Dendritic cell treated with granulocyte-macrophage colony-stimulating factor and Interleukin-4, amounts not matched to agents 40 ng/mL and 50 ng/mL, for 4 days (primary cell): ENCODE results near the gene SURF1.
A peak's percentile ranks its signal among the peaks of the same experiment; 100 is the strongest.
"Not testable (repeated sequence)": the region's sequence is repeated elsewhere in the genome, so short reads cannot be mapped to it uniquely, and the experiment has no call there.

Experiments
- H3K27ac Mint-ChIP-seq: one replicate; pipeline ENCODE4 v1.8.0; 2022; ENCODE audit warnings: mild to moderate bottlenecking, mixed read lengths
- H3K27me3 Mint-ChIP-seq: one replicate; pipeline ENCODE4 v1.8.0; 2022; ENCODE audit warnings: mild to moderate bottlenecking, mixed read lengths
- H3K36me3 Mint-ChIP-seq: one replicate; pipeline ENCODE4 v1.8.0; 2022; ENCODE audit warnings: low read depth, mixed read lengths
- H3K4me1 Mint-ChIP-seq: one replicate; pipeline ENCODE4 v1.8.0; 2022; ENCODE audit warnings: low read depth, mixed read lengths
- H3K4me3 Mint-ChIP-seq: one replicate; pipeline ENCODE4 v1.8.0; 2022; ENCODE audit warnings: mild to moderate bottlenecking, moderate library complexity, mixed read lengths
- H3K9me3 Mint-ChIP-seq: one replicate; pipeline ENCODE4 v1.8.0; 2022; ENCODE audit warnings: mixed read lengths
- intact Hi-C: fragments of 100-400 bp; cut with micrococcal nuclease; formaldehyde crosslinking; loops from one replicate; pipeline ENCODE4 v1.15.0; 2022

The SURF1 gene

DNA sequence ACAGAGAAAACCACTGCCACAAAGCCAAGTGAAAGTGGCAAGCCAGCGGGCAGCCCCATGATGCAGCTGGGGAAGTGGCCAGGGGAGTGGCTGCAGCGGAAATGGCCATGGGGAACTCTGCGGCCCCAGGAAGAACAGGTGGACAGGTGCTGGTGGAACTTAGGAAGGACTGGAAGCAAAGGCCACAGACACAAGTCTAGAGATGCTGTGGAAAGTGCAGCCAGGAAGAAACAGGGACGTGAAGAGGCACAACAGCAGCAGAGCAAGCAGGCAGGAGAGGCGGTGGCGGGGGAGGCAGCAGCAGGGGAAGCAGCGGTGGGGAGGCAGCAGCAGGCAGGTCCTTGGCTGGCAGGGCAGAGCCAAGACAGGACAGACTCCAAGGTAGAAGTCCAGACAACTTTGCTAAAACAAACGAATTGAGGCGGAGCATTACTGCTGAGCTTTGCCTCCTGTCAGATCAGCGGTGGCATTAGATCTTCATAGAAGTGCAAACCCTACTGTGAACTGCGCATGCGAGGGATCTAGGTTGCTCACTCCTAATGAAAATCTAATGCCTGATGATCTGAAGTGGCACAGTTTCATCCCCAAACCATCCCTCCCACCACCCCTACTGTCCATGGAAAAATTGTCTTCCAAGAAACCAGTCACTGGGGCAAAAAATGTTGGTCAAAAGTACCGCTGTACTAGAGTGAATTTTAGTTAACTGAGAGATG, 32.1 kb downstream of the SURF1 start:
- Mint-ChIP-seq H3K27me3 (peaks cover 7% of the 10 kb centered on the region), H3K27ac (peak overlapping the region; percentile 3), H3K4me1 (peaks cover 12% of the 10 kb centered on the region), H3K4me3 (no peak overlapping the region), H3K36me3 (peaks cover 9% of the 10 kb centered on the region), H3K9me3 (no peaks in the 10 kb centered on the region)
- intact Hi-C loops: no loop called here

DNA sequence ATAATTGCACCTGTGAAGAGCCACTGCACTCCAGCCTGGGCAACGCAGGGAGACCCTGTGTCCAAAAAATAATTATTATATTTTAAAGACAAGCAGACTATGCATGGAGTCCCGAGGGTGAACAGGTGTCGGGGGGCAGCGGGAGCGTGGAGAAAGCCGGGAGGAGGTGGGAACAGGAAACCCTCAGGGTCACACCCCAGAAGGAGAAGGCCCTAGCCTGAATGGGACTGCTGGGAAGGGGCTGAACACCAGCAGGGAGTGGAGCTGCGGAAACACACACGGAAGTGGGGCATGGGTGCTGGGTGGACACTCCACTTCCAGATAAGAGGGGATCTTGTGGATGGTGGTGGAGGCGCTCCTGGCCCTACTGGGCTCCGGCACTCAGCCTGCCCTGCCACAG, 33.1 kb downstream of the SURF1 start:
- intact Hi-C loops: no loop called here
- peaks cover 6% of the 10 kb centered on the region for H3K4me1 Mint-ChIP-seq
- H3K36me3 Mint-ChIP-seq: peaks cover 1% of the 10 kb centered on the region
- no peak overlapping the region for H3K4me3 Mint-ChIP-seq
- H3K27ac Mint-ChIP-seq: no peak overlapping the region
- peaks cover 7% of the 10 kb centered on the region for H3K27me3 Mint-ChIP-seq
- H3K9me3 Mint-ChIP-seq: no peaks in the 10 kb centered on the region

DNA sequence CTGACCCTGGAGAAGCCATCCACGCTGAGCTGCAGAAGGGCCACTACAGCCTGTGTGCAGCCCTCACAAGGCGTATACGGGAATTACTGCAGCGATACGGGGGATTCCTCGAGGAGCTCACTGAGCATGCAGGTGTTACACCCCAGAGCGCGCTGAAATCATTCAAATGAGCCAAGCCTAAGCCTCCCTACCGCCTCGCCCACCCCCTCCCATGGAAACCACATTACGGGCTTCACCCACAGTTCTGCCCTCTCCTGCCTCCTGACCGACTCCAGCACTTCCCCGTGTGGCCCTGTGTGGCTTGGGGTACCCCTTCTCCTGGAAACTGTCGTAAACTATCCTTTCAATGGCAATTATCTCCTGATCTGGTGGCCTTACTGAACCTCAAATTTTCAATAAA, 33.6 kb downstream of the SURF1 start:
- Mint-ChIP-seq H3K36me3 (no peaks in the 10 kb centered on the region), H3K27ac (no peak overlapping the region), H3K4me3 (no peak overlapping the region), H3K27me3 (peaks cover 7% of the 10 kb centered on the region), H3K4me1 (peaks cover 6% of the 10 kb centered on the region), H3K9me3 (no peaks in the 10 kb centered on the region)
- intact Hi-C loops: no loop called here

DNA sequence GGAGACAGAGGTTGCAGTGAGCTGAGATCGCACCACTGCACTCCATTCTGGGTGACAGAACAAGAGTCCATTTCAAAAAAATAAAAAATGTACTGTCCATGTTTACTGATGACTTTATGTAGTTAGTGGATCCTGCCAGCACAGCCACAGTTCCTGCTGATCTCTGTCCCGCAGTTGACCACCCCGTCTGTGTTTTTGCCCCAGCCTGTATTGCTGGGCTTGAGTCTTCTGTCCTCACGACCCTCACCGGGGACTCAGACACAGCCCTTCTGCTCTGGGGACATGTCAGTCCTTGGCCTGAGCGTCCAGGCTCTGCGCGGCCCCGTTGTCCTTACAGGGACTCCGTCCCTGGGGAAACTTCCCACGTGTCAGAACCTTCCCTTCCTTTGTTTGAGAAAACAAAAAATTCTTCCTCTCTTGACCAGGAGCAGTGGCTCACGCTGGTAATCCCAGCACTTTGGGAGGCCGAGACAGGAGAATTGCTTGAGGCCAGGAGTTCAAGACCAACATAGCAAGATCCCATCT, 34.8 kb downstream of the SURF1 start:
- H3K27me3 Mint-ChIP-seq: peaks cover 7% of the 10 kb centered on the region
- no peaks in the 10 kb centered on the region for H3K9me3 Mint-ChIP-seq
- no peaks in the 10 kb centered on the region for H3K36me3 Mint-ChIP-seq
- peaks cover 6% of the 10 kb centered on the region for H3K4me1 Mint-ChIP-seq
- no peak overlapping the region for H3K4me3 Mint-ChIP-seq
- H3K27ac Mint-ChIP-seq: no peak overlapping the region
- intact Hi-C loops: no loop called here

DNA sequence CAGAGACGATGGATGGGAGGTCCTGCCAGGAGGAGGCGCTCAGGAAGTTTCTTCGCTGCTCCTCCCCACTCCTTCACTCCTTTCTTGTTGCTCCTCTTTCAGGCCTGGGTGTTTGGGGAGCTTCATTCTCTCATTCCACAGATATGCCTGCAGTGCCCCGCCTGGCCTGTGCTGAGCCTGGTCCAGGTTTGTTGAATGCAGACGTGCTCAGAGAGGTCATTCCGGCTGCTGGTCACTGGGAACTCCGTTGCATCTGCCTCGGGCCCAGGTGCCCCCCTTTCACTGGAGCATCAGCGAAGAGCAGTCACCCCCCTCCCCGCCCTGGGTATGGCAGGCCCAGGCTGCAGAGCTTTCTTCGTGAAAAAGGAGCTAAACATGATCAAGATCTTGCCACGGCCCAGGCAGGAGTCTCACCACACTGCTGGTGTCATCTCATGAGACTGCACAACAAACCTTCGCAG, 35.8 kb downstream of the SURF1 start:
- H3K9me3 Mint-ChIP-seq: no peaks in the 10 kb centered on the region
- intact Hi-C loops: no loop called here
- H3K4me3 Mint-ChIP-seq: no peak overlapping the region

DNA sequence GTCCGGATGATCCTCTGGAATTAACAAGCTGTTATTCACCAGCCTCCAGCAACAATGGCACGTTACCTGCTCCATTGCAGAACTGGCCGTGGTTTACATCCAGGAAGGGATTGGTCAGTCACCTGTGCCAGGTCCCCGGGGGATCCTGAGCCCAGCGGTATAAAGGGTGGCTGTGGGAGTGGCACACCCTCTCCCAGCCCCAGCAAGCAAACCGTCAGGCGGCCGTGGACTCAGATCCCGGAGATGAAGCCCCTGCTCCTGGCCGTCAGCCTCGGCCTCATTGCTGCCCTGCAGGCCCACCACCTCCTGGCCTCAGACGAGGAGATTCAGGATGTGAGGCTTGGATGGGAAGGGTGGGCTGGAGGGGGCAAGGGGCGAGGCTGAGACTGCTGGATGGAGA, 38.7 kb downstream of the SURF1 start:
- H3K9me3 Mint-ChIP-seq, H3K4me3 Mint-ChIP-seq, H3K36me3 Mint-ChIP-seq, H3K4me1 Mint-ChIP-seq, H3K27ac Mint-ChIP-seq, intact Hi-C loops, H3K27me3 Mint-ChIP-seq: not testable (repeated sequence)

More for the DNA sequence above, 35.8 kb downstream of the SURF1 start:
- Mint-ChIP-seq H3K4me1 (peaks cover 6% of the 10 kb centered on the region), H3K36me3 (no peaks in the 10 kb centered on the region), H3K27ac (no peak overlapping the region), H3K27me3 (peaks cover 7% of the 10 kb centered on the region)

DNA sequence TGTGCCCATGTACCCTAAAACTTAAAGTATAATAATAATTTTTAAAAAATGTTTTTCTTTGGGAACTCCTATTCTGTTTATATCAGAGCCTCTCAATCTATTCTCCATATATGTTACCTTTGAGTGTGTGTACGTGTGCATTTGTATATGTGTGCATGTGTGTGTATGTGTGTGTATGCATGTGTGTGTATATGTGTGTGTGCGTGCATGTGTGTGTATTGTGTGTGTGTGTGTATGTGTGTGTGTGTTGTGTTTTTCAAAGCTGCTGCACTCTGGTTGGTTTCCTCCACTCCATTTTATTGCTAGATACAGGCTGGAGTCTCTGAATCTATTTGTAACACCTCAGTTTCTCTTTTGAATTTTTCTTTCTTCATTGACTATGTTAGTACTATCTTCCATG, 40.3 kb downstream of the SURF1 start:
- peaks cover 2% of the 10 kb centered on the region for H3K27me3 Mint-ChIP-seq
- intact Hi-C loops: no loop called here

DNA sequence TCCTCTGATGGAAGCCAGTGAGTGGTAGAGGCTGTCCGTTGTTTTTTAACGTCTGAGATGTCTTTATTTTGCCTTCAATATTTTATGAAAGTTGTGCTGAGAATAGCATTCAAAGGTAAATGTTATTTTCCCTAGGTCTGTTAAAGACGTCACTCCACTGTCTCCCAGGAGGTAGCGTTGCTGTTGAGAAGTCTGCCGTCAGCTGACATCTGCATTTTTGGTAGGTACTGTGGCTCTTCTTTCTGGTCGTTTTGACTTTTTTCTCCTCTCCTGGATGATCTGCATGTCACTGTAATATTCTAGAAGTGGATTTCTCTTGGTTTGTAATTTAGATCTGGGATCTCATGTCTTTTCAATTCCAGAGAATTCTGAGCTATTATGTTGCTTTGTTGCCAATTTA, 46.7 kb downstream of the SURF1 start:
- Mint-ChIP-seq H3K4me3 (no peak overlapping the region), H3K4me1 (no peaks in the 10 kb centered on the region), H3K36me3 (no peaks in the 10 kb centered on the region), H3K9me3 (peaks cover 11% of the 10 kb centered on the region), H3K27ac (no peak overlapping the region), H3K27me3 (peaks cover 3% of the 10 kb centered on the region)
- intact Hi-C loops: no loop called here

More for the DNA sequence above, 40.3 kb downstream of the SURF1 start:
- Mint-ChIP-seq H3K4me3 (no peak overlapping the region), H3K4me1 (no peaks in the 10 kb centered on the region), H3K27ac (no peak overlapping the region), H3K36me3 (no peaks in the 10 kb centered on the region), H3K9me3 (no peaks in the 10 kb centered on the region)

DNA sequence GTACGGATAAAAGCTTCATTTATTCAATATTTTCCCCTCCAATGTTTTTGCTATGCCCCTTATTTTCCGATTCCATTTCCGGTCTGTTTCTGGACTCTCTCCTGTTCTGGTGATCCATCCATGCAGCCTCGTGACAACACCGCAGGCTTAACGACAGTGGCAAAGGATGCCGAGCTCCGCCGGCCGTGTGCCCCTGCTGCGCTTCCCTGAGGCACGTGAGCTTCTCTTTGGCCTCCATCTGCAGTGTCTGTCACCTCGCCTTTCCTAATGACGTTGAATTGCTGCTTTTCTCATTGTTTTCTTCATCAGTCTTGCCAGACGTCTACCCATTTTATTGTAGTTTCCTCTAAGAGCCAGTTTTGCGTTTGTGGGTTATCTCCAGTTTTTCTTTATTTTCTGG, 49.0 kb downstream of the SURF1 start:
- peaks cover 11% of the 10 kb centered on the region for H3K9me3 Mint-ChIP-seq
- no peaks in the 10 kb centered on the region for H3K4me1 Mint-ChIP-seq
- H3K4me3 Mint-ChIP-seq: no peak overlapping the region
- peaks cover 1% of the 10 kb centered on the region for H3K27me3 Mint-ChIP-seq
- H3K27ac Mint-ChIP-seq: no peak overlapping the region
- intact Hi-C loops: no loop called here
- H3K36me3 Mint-ChIP-seq: no peaks in the 10 kb centered on the region

DNA sequence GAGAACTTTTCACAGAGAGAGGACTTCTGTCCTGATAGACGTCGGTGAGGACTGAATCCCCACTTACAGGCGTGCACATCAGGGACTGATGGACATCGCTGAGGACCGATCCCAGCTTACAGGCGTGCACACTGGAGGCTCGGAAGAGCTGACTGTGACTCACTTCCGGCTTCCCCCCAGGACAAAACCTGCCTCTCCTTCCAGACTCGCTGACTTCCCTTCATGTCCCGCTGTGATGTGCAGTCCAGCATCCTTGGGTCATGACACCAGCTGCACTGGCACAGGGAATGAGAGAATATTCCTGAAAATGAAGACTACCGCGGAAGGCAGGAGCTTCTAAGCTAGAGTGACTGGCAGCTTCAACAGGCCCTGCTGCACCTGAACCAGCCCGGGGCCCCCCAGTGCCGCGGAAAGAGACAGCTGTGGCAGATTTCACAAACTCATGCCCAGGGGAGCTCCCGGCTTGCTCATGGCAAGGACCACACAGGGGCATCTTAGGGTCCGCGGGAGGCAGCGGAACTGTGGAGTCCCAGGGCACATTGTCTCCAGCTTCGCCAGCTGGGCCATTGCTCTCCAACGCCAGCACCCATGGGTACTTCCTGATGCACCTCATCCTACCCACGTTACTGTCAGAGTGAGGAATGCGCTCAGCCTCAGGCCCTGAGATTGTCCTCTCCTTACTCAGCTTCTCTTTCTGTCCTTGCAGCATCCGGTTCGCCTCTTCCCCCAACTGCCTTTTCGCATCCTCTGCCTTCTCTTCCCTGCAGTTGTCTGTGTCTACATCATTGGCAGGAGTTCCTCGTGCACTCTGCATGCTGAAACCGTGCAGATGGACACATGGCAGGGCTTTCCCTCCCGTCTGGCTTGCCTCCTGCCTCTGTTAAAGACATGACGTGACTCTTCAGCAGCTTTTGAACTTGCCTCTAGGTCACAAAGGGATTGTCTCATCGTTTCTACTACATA, 49.8 kb downstream of the SURF1 start:
- no peak overlapping the region for H3K27ac Mint-ChIP-seq

DNA sequence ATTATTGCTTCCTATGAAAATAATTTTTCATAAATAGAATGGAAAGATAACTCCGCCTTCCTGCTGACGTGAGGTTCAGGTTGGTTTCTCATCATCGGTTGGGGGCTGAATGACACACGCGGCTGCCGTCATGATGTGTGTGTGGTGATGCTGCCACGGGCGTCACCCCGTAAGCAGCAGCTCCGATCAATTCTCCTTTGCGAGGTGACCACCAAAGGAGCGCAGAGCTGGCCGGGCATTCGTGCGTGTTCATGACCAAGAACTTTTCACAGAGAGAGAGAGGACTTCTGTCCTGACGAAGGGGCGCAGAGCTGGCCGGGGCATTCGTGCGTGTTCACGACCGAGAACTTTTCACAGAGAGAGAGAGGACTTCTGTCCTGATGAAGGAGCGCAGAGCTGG, 50.6 kb downstream of the SURF1 start:
- intact Hi-C loops: no loop called here
- Mint-ChIP-seq H3K4me3 (no peak overlapping the region), H3K36me3 (no peaks in the 10 kb centered on the region), H3K4me1 (no peaks in the 10 kb centered on the region), H3K9me3 (peaks cover 11% of the 10 kb centered on the region), H3K27ac (no peak overlapping the region), H3K27me3 (peaks cover 3% of the 10 kb centered on the region)

More for the DNA sequence above, 49.8 kb downstream of the SURF1 start:
- H3K36me3 Mint-ChIP-seq: no peaks in the 10 kb centered on the region
- intact Hi-C loops: no loop called here
- no peaks in the 10 kb centered on the region for H3K4me1 Mint-ChIP-seq
- H3K27me3 Mint-ChIP-seq: peaks cover 3% of the 10 kb centered on the region
- no peak overlapping the region for H3K4me3 Mint-ChIP-seq
- peaks cover 11% of the 10 kb centered on the region for H3K9me3 Mint-ChIP-seq

DNA sequence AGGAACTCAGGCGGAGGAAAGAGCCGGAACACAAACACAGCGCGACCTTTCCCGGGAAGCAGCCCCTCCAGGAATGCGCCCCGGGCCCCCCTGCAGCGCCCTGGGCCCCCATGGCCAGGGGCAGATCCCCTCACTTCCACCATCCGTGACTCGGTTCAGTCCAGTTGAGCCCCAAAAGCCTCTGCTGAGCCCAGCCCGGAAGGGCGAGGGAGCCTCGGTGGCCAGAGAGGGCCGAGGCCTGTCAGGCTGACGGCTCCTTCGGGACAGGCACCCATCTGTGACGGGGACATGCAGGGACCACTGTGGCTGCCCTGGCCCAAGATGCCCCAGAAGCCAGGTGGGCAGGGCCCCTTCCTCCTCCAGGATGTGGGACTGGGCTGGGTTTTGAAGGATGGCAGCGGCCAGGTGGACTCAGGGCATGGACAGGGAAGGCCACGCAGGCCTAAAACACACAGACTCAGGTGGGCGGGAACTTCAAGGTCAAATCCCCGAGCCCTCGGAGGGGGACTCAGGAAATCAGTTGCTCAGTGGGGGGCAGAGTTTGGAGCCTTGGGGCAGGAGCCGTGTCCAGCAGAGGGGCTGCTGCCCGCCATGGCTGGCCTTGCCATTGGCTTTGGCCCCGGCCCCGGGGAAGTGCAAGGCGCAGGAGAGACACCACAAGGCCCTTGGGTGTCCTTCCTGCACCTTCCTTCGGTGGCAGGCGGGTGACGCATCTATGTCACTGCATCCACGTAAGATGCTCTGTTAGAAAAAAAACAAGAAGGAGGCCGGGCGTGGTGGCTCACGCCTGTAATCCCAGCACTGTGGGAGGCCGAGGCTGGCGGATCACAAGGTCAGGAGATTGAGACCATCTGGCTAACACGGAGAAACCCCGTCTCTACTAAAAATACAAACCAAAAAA, 51.6 kb downstream of the SURF1 start:
- H3K36me3 Mint-ChIP-seq: no peaks in the 10 kb centered on the region
- H3K27me3 Mint-ChIP-seq: peaks cover 3% of the 10 kb centered on the region
- intact Hi-C loops: no loop called here
- peaks cover 7% of the 10 kb centered on the region for H3K9me3 Mint-ChIP-seq
- H3K4me3 Mint-ChIP-seq: no peak overlapping the region
- no peak overlapping the region for H3K27ac Mint-ChIP-seq
- no peaks in the 10 kb centered on the region for H3K4me1 Mint-ChIP-seq

DNA sequence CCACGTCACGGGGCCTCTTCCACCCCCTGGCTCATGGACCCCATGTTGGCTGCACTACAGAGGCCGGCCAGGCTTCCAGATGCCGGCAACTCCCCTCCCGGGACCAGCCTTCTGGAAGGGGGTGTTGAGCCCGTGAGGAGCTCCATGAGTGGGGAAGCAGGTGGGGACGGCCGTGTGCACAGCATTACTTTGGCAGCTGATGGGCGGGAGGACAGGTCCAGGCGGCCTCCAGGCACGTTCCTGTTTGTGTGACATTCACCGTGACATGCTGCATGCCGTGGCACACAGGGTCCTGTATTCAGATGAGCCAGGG, 52.2 kb downstream of the SURF1 start:
- Mint-ChIP-seq H3K27ac (no peak overlapping the region), H3K27me3 (peaks cover 3% of the 10 kb centered on the region), H3K4me3 (no peak overlapping the region), H3K9me3 (peaks cover 1% of the 10 kb centered on the region), H3K4me1 (no peaks in the 10 kb centered on the region), H3K36me3 (no peaks in the 10 kb centered on the region)
- intact Hi-C loops: no loop called here
